SK-N-MC (cell line): Measurements from ENCODE around the gene ANTXRL.
"Not testable (repeated sequence)": the region's sequence is repeated elsewhere in the genome, so short reads cannot be mapped to it uniquely, and the experiment has no call there.

ENCODE experiments used
- EZH2 ChIP-seq: fragments of 200-600 bp; sonication (generic); IDR thresholded peaks from one replicate; pipeline ENCODE4 v1.6.1; 2017; ENCODE audit warnings: antibody characterized with exemption
- POLR2AphosphoS5 ChIP-seq: IDR thresholded peaks from 2 replicates; pipeline ENCODE4 v1.6.1; 2012; ENCODE audit warnings: mild to moderate bottlenecking, low read depth, low read length, borderline replicate concordance

DNA sequence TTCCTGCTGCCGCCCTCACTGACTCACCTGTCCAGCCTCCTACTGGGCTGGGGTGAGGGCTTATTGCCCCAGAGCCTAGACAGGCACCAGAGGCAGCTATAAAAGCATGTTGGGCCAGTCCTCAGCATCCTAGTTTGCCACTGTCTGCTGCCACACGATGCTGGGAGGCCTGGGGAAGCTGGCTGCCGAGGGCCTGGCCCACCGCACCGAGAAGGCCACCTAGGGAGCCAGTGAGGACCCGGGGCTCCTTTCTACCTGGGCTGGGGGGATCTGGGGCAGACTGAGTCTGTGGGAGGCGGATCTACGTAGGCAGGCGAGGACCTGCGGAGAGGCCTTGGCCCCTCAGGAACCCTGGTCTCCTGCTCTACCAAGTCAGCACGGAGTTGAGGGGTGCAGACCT lies 82.2 kb downstream of the ANTXRL start:
- TF ChIP-seq EZH2, POLR2AphosphoS5: not testable (repeated sequence)
